LNCaP clone FGC (cell line): ENCODE measurements around the gene OSTC.
A peak's percentile ranks its signal among the peaks of the same experiment; 100 is the strongest.

Experiments used
- DNase-seq: peaks from one replicate; pipeline ENCODE4 v3.0.0-alpha.2; 2011; ENCODE audit warnings: low read depth
- H3K4me3 ChIP-seq: 2 replicates; pipeline ENCODE4 v1.5.1; 2011; ENCODE audit warnings: mild to moderate bottlenecking, low read depth, low read length, control low read depth
- TF ChIP-seq, protein P1 (sequence below): IDR thresholded peaks from 2 replicates; pipeline ENCODE4 v1.5.1; 2012; ENCODE audit warnings: mild to moderate bottlenecking; ENCODE audit not compliant: control insufficient read depth, insufficient read depth; ENCODE audit errors: extremely low read depth

Gene OSTC

GRCh38 chr4:108650212-108651013, at the start of gene OSTC:
TSS of gene OSTC (plus strand) at chr4:108650599. CDS start at chr4:108650656, 57 bp downstream.
- TF ChIP-seq, protein P1, sequence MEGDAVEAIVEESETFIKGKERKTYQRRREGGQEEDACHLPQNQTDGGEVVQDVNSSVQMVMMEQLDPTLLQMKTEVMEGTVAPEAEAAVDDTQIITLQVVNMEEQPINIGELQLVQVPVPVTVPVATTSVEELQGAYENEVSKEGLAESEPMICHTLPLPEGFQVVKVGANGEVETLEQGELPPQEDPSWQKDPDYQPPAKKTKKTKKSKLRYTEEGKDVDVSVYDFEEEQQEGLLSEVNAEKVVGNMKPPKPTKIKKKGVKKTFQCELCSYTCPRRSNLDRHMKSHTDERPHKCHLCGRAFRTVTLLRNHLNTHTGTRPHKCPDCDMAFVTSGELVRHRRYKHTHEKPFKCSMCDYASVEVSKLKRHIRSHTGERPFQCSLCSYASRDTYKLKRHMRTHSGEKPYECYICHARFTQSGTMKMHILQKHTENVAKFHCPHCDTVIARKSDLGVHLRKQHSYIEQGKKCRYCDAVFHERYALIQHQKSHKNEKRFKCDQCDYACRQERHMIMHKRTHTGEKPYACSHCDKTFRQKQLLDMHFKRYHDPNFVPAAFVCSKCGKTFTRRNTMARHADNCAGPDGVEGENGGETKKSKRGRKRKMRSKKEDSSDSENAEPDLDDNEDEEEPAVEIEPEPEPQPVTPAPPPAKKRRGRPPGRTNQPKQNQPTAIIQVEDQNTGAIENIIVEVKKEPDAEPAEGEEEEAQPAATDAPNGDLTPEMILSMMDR = 0 out of 2 replicates have a peak, but pooled peaks have one; percentile 7
- peak; percentile 92 for DNase-seq
- peak within 1 kb of the TSS; percentile 94 for H3K4me3 ChIP-seq

GRCh38 chr4:108601106-108601505, 49.3 kb upstream of the OSTC start:
- no peak overlapping the region for H3K4me3 ChIP-seq
- no peak for DNase-seq
- TF ChIP-seq, protein P1 = no peak

DNA sequence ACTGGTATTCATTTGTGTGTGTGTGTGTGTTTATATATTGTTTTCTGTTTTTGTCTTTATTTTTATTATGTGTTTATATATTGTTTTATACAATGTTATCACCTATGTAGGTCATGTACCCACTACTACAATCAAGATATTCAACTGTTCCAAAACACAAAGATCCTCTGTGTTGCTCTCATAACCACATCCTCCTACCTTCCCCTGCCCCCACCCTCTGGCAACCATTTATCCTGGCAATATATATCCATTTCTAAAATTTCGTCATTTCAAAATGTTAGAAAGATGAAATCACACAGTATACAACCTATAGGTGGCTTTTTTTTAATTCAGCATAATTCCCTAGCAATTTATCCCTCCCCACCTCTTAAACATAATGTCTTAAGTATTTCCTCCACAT, 48.9 kb upstream of the OSTC start:
- H3K4me3 ChIP-seq = no peak overlapping the region
- DNase-seq = no peak
- TF ChIP-seq, protein P1 = no peak

GRCh38 chr4:108602163-108602562, 48.2 kb upstream of the OSTC start:
- TF ChIP-seq, protein P1 = no peak
- no peak overlapping the region for H3K4me3 ChIP-seq
- no peak for DNase-seq

DNA sequence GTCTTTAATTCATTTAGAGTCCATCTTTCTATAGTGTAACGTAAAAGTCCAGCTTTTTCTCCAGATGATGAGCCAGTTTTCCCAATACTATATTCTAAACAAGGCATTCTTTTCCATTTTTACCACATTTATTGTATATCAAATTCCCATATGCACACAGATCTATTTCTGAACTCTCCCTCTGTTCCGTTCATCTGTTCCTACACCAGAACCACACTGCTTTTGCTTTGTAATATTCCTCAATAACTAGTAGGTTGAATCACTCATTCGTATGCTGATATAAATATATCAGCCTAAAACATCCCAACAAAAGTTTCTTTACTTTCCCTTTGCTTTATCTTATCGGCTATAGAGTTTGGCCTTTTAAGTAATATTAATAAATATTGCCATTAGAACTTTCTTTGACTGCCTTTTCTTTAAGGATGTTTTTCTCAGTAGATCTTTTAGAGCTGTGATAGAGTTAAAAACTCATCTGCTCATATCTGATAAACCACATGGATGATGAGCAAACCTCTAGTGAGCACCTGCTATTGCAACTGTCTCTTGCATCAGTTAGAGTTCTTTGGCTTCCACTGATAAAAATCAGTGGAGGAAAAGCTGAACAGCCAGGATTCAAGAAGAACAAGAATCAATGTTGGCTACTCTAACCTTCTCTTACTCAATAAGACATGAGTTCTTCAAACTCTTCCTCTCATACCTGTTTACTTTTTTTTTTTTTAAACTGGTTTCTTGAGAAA, 43.2 kb upstream of the OSTC start:
- DNase-seq = no peak
- TF ChIP-seq, protein P1 = no peak
- no peak overlapping the region for H3K4me3 ChIP-seq

DNA sequence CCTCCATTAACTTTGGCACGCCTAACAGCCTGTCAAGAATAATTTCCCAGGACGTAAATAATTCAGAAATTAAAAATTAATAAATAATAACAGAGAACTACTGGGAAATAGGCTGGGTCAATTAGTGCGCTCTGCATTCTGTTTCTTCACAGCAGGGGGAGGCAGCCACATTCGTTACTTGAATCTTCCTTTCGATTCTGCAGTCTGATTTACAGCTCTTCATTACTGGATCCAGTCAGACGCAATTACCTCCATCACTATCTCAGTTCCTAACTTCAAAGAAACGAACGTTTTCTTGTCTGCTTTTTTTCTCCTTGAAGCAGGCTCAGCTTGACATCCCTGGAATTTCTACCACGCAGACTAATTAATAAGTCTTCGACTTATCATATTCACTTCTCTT, 39.0 kb upstream of the OSTC start:
- TF ChIP-seq, protein P1 = no peak
- DNase-seq = no peak
- no peak overlapping the region for H3K4me3 ChIP-seq
